ENCODE measurements around the gene DDA1. TPM values are rescaled to one million over a fixed set of nuclear protein-coding genes. Genes with fewer than 3 reads are reported as not detected.

Gene DDA1
- total and polyA plus RNA-seq, 2 of the 13 experiments (the other 11 are each of a cell fraction or from before 2014, with no cell fraction given): 24.5 to 26.0 TPM

- no peak for TF ChIP-seq ZBTB40 (IDR thresholded peaks at IDR 0.05)
- TF ChIP-seq ZBTB40 (CRISPR knock-in tag; IDR thresholded peaks at IDR 0.05): no peak; the same call in 1 of the 2 replicates
- no peak for TF ChIP-seq TSC22D2 (CRISPR knock-in tag; IDR thresholded peaks at IDR 0.05; ENCODE audit: borderline replicate concordance)
- peak; percentile 71; the same call in 1 of the 2 replicates for TF ChIP-seq IRX3 (CRISPR knock-in tag; IDR thresholded peaks at IDR 0.05; ENCODE audit: borderline replicate concordance, low read depth)
- no peak for TF ChIP-seq PRPF4 (IDR thresholded peaks at IDR 0.05; ENCODE audit: low read depth, low read length, poor library complexity, severe bottlenecking)
- peak; percentile 71; the same call in 1 of the 2 replicates for TF ChIP-seq ZNF354B (CRISPR knock-in tag; IDR thresholded peaks at IDR 0.05)
- TF ChIP-seq XBP1 (CRISPR knock-in tag; IDR thresholded peaks at IDR 0.05): no peak
- TF ChIP-seq ZNF18 (CRISPR knock-in tag; IDR thresholded peaks at IDR 0.05; ENCODE audit: insufficient replicate concordance): no peak
- 0 out of 4 replicates have a peak, but pooled peaks of 1 of the 2 experiments have one; percentile 20 for TF ChIP-seq NR2F1 (CRISPR knock-in tag; IDR thresholded peaks at IDR 0.05)
- no peak; the same call in 1 of the 2 replicates for TF ChIP-seq SMAD3 (CRISPR knock-in tag; IDR thresholded peaks at IDR 0.05)
- TF ChIP-seq POGZ (CRISPR knock-in tag; IDR thresholded peaks at IDR 0.05): peak; percentile 48; the same call in 1 of the 2 replicates
- TF ChIP-seq ZNF550 (CRISPR knock-in tag; IDR thresholded peaks at IDR 0.05; ENCODE audit: borderline replicate concordance): peak; percentile 81; the same call in 1 of the 2 replicates
- TF ChIP-seq ZGPAT (CRISPR knock-in tag; IDR thresholded peaks at IDR 0.05): no peak
- TF ChIP-seq PAX8 (CRISPR knock-in tag; IDR thresholded peaks at IDR 0.05; ENCODE audit: borderline replicate concordance): no peak
- TF ChIP-seq ZNF674 (CRISPR knock-in tag; IDR thresholded peaks at IDR 0.05; ENCODE audit: low read depth): peak; percentile 55; the same call in 1 of the 2 replicates
Measured at GRCh38 chr19:17334414-17335409, 25.3 kb downstream of the DDA1 start, which contains the start of gene ANO8 (continued).
